Astrocyte of the hippocampus (primary cell): ENCODE data around the gene RAD51B.

Experiments used
- DNase-seq: peaks from one replicate; pipeline ENCODE4 v3.0.0; 2011; ENCODE audit warnings: low read depth, low spot score

RAD51B gene

DNA sequence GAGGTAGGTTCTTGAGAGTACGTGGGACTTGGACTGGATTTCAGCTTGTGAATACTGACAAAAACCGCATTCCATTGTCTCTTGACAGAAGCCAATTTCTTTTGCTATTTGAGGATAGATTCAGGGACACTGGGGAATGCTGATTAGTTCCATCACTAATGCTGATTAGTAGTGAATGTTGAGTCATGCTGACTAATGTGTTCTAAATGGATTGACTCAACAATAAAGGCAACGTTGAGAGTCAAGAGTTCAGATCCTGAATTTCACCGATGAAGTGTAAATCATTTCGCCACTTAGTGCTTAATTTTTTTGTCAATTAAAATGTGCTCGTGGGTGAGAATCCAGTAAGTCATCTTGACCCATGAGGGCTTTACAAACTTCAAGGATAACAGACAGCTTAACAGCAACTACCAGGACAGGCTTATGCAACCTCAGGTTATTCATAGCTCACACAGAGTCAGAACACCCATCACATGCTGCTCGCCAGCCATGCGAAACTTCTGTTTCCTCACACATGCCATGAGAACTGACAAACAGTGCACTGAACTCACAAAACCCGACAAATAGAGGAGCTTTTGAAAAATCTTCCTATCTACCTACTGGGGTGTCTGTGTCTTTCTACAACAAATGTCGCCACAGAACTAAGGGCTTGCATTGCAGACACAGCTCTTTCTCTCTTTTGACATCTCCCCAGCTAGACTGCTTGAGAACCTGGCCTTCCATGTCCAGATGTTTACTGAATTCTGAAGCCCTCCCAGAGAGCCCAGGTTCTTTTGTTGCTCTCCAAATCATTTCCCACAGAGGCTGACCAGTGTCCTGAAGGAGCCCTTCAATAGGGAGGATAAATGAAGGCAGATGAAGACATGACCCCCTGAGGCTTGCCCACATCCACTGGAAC, 656.9 kb downstream of the RAD51B start:
- DNase-seq = peak; percentile 83

DNA sequence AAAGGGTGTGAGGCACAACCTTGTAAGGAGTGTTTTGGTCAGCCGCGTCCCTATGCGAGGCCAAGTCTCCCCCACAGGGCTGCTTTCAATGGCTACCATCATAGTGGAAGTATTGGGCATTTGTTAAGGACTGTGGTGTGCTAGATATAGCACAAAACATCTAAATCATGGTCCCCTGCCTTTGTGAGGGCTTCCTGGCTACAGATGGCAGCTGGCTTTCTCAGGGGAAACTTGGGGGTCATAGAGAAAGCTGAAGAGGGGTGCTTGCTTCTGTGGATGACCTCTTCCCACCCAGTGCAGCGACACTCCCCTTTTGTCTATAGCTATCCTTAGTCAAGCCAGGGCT, 657.5 kb downstream of the RAD51B start:
- DNase-seq = no peak

GRCh38 chr14:68477461-68478085, 658.0 kb downstream of the RAD51B start:
- DNase-seq = peak; percentile 18

DNA sequence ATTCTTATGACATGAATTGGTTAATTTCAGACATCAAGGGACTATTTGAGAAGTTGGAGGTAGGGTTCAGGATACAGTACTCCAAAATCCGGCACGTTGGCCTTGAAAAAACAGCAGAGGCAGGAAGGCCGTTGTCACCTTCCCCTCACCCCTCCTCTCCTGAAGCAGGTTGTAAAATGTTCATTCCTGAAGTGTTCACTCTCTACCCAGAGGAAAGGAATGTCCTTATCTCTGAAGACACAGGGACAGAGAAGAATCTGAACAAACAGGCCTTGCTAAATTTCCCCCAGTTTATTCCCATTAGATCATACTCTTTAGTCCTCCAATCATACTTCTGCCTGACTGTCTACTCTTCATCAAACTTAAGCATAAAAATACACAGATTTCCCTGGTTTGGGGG, 659.7 kb downstream of the RAD51B start:
- peak; percentile 12 for DNase-seq

GRCh38 chr14:68482018-68482417, 662.4 kb downstream of the RAD51B start:
- no peak for DNase-seq

- no peak for DNase-seq
These were observed 663.3 kb downstream of the RAD51B start for GRCh38 chr14:68482772-68483395.

GRCh38 chr14:68486033-68486732, 666.6 kb downstream of the RAD51B start:
- no peak for DNase-seq

- no peak for DNase-seq
These were observed 667.2 kb downstream of the RAD51B start for GRCh38 chr14:68486809-68487208.

- DNase-seq = peak; percentile 33
These were observed 668.4 kb downstream of the RAD51B start for GRCh38 chr14:68487805-68488590.

DNA sequence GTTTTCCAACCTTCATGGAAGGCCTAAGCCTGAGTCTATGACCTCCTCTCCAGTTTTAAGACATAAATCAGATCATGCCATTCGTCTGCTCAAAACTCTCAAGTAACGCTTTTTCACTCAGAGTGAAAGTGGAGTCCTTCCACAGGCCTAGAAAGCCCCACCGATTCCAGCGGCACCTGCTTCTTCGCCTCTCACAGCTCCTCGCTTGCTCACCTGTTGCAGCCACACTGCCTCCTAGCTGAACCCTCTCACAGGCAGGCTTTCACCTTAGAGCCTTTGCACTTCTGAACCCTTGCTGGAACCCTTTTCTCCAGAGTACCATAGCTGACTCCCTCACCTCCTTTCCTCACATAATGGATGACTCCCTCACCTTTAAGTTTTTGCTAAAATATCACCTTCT, 672.2 kb downstream of the RAD51B start:
- DNase-seq = no peak

DNA sequence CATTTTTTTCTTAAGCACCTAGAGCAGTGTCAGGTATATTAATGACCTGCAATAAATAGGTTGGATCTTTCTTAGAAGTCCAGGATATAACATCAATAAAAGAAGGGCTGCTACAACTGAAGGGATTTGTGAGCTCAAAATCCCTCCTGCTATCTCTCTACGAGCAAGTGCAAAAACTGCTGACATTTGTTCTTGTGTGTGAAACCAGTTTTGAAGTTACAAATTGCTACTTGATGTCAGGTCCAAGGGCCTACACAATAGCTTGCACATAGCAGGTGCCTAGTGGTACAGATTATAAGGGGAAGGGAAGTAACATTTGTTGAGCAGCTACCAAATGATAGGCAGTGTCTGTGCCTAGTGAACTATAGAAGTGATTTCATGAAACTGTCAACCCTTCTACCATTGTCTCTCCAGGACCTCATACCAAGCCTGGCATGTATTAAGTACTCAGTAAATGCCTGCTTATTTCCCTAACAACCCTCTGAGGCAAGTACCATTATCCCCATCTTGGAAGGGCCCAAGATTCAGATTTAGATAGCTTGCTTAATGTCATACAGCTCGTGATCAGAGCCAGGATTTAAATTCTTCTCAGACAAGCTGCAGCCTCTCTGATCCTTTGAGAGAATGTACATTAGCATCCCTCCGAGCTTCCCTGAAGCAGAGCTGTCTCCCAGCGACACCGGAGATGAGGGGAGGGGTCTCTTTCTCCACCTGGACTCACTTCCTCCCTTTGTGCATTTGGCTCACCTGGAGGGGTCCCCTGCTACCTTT, 673.0 kb downstream of the RAD51B start:
- no peak for DNase-seq

DNA sequence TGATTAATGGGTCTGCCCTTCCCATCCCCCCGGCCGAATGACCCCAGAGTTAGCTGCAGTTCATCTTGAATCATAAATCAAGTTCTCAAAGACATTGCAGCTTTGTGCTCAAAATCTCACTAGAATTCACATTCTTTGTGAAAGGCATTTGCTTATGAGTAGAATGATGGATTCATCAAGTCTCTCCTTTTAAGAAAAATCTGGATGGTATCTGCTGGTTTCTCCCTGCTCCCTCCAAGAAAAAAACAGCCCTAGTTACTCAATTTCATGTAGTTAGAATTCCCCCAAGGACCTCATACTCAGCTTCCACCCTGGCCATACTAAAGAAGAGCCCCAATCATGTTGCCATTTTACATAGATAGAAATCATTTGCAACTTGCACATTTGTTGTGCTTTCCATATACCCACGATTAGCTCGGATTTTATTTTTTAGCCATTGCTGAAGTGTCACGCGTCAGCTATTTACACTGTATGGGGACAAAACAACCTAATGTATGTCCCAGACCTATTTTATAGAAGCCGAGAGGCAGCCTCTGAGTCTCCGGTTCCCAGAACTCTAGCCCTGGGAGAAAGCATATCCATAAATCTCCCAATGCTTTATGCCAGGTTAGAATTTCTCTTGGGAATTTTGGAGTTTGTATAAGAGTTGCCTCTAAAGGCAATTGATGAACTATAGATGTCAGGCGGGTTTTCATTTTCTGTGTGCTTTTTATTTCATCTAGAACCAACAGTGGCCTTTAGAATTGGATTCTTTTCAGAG, 673.8 kb downstream of the RAD51B start:
- DNase-seq = no peak

GRCh38 chr14:68495101-68496039, 675.8 kb downstream of the RAD51B start:
- DNase-seq = no peak

DNA sequence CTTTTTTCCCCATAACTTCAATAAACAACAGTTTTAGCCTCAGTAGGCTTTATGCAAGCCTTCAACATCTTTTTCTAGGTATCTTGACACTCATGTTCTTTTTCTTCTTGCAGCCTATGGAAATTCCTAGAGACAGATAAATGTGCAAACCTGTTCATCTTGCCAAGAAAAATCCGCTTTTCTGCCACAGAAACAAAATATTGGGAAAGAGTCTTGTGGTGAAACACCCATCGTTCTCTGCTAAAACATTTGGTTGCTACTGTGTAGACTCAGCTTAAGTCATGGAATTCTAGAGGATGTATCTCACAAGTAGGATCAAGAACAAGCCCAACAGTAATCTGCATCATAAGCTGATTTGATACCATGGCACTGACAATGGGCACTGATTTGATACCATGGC, 677.4 kb downstream of the RAD51B start:
- no peak for DNase-seq

DNA sequence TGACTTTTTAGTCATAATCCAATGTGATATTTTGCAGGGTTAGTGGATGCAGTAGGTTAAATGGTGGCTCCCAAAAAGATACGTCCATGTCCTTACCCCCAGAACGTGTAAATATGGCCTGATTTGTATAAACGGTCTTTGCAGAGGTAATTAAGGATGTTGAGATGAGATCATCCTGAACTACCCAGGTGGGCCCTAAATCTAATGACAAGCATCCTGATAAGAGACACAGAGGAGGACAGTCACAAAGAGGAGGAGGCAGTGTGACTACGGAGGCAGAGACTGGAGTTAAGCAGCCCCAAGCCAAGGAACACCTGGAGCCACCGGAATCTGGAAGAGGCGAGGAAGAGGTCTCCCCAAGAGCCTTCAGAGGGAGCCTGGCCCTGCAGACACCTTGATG, 679.9 kb downstream of the RAD51B start:
- no peak for DNase-seq

DNA sequence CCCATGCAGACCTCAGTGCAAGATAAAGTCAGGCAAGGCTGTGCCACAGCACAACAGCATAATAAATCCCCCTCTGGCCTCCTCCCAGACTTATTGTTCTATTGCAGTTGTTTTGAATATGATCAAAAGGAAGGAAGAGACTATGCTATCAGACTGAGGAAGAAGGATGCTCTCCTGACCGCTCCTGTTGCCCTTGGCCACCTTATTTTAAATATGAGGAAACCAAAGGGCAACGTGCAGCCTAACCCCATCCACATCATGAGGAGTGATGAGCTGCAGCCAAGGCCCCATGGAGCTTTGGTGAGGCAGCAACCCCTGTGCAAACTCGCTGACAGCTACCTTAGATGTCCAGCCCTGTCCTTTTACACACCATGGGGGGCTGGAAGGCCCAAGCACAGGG, 681.6 kb downstream of the RAD51B start:
- DNase-seq = no peak

- no peak for DNase-seq
These were observed 682.1 kb downstream of the RAD51B start for GRCh38 chr14:68501614-68502052.

DNA sequence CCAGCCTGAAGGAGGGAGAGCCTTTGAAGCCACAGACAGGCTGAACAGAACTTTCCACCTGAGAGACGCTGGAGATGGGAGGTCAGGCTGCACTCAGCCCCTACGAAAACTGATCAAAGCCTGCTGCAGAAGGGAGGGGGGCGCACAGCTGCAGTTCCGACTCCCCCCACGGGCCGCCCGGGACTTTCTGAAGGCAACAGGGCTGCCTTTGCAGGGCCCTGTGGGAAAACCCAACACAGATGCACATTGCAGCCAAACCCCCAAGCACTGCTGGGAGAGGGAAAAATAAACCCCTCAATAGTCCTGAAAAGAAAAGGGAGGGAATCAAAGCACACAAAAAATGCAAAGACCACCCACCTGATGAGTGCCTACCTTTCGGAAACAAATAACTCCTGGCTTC, 682.7 kb downstream of the RAD51B start:
- DNase-seq = no peak
